IMR-90 (cell line): Measurements from ENCODE around the gene METRNL. TPM values are rescaled to one million over a fixed set of nuclear protein-coding genes. Genes with fewer than 3 reads are reported as not detected.

ENCODE experiments used
- ATAC-seq: fragments of 200-7000 bp; cut with Tn5 transposase; 2 replicates; pipeline ENCODE4 v1.9.1; 2020; ENCODE audit warnings: low read depth, mild to moderate bottlenecking, moderate library complexity
- BruUV-seq: library from RNA; stranded (reverse); fragments of 400-500 nt; replicated peaks from 2 replicates; lab custom pipeline; 2021; lab: Mats Ljungman, UMichigan
- CTCF ChIA-PET: fragments of 300-600 bp; formaldehyde crosslinking; extraction: SDS; loops from one replicate; lab custom pipeline; 2021; ENCODE audit warnings: antibody characterized with exemption; lab: Yijun Ruan, JAX
- POLR2A ChIA-PET: fragments of 300-600 bp; sonication (Branson Sonifier 250); formaldehyde crosslinking; loops from one replicate; lab custom pipeline; 2022; ENCODE audit warnings: antibody characterized with exemption; ENCODE audit not compliant: unreplicated experiment; lab: Charles Lee
- DNase-seq: peaks from one replicate; pipeline ENCODE4 v3.0.0; 2013
- H2AFZ ChIP-seq: replicated peaks from 2 replicates; pipeline ENCODE3; 2013; ENCODE audit warnings: low read length, mild to moderate bottlenecking; ENCODE audit not compliant: poor library complexity
- H2AK5ac ChIP-seq: 2 replicates; pipeline ENCODE4 v1.6.1; 2013; ENCODE audit warnings: low read depth, low read length, inconsistent platforms
- H2AK9ac ChIP-seq: replicated peaks from 2 replicates; pipeline ENCODE3; 2013; ENCODE audit warnings: mild to moderate bottlenecking, low read depth, low read length, moderate library complexity; ENCODE audit not compliant: poor library complexity
- H2BK120ac ChIP-seq: 2 replicates; pipeline ENCODE4 v1.6.1; 2013; ENCODE audit warnings: low read depth, low read length, inconsistent platforms
- H2BK15ac ChIP-seq: 3 replicates; pipeline ENCODE4 v1.6.1; 2013; ENCODE audit warnings: low read depth, low read length, inconsistent platforms
- H2BK20ac ChIP-seq: 2 replicates; pipeline ENCODE4 v1.6.1; 2013; ENCODE audit warnings: low read depth, mild to moderate bottlenecking, inconsistent platforms, low read length, moderate library complexity
- H2BK5ac ChIP-seq: 2 replicates; pipeline ENCODE4 v1.6.1; 2013; ENCODE audit warnings: mild to moderate bottlenecking, low read depth, low read length, inconsistent platforms; ENCODE audit not compliant: poor library complexity, severe bottlenecking
- H3K14ac ChIP-seq: replicated peaks from 2 replicates; pipeline ENCODE4 v1.6.1; 2013; ENCODE audit warnings: low read depth, low read length, inconsistent platforms
- H3K18ac ChIP-seq: 2 replicates; pipeline ENCODE4 v1.6.1; 2013; ENCODE audit warnings: low read depth, low read length, control low read depth
- H3K23ac ChIP-seq: 2 replicates; pipeline ENCODE4 v1.6.1; 2013; ENCODE audit warnings: low read depth, low read length, inconsistent platforms
- H3K27ac ChIP-seq: 2 replicates; pipeline ENCODE4 v1.5.1; 2013; ENCODE audit warnings: mild to moderate bottlenecking, control low read depth, low read length; ENCODE audit not compliant: insufficient read depth
- H3K27me3 ChIP-seq: 2 replicates; pipeline ENCODE4 v1.6.1; 2013; ENCODE audit warnings: low read length; ENCODE audit not compliant: control insufficient read depth, insufficient read depth
- H3K36me3 ChIP-seq: 2 replicates; pipeline ENCODE4 v1.6.1; 2013; ENCODE audit warnings: low read length, mixed read lengths; ENCODE audit not compliant: control insufficient read depth, insufficient read depth
- H3K4ac ChIP-seq: 2 replicates; pipeline ENCODE4 v1.6.1; 2013; ENCODE audit warnings: low read depth, low read length, inconsistent platforms
- H3K4me1 ChIP-seq: 2 replicates; pipeline ENCODE4 v1.6.1; 2013; ENCODE audit warnings: low read length, mixed read lengths; ENCODE audit not compliant: control insufficient read depth, insufficient read depth
- H3K4me2 ChIP-seq: 2 replicates; pipeline ENCODE4 v1.6.1; 2013; ENCODE audit warnings: low read depth, mild to moderate bottlenecking, control low read depth, low read length, moderate library complexity
- H3K4me3 ChIP-seq: 2 replicates; pipeline ENCODE4 v1.5.1; 2013; ENCODE audit warnings: low read depth, mild to moderate bottlenecking, control low read depth, low read length, moderate library complexity; ENCODE audit not compliant: insufficient read depth
- H3K56ac ChIP-seq: 2 replicates; pipeline ENCODE4 v1.6.1; 2013; ENCODE audit warnings: low read length, inconsistent platforms; ENCODE audit not compliant: insufficient read depth; ENCODE audit errors: extremely low read depth
- H3K79me1 ChIP-seq, 2 experiments: 2 replicates each; pipeline ENCODE4 v1.6.1; 2013; ENCODE audit warnings: low read length in 2 of 2, inconsistent platforms in 1 of 2, low read depth in 1 of 2
- H3K9ac ChIP-seq: 2 replicates; pipeline ENCODE4 v1.6.1; 2013; ENCODE audit warnings: low read depth, low read length, control low read depth
- H3K9me1 ChIP-seq: 2 replicates; pipeline ENCODE4 v1.6.1; 2013; ENCODE audit warnings: low read length, inconsistent platforms; ENCODE audit not compliant: insufficient read depth
- H3K9me3 ChIP-seq: 2 replicates; pipeline ENCODE4 v1.6.1; 2013; ENCODE audit warnings: low read length; ENCODE audit not compliant: control insufficient read depth, insufficient read depth
- H4K20me1 ChIP-seq: 2 replicates; pipeline ENCODE4 v1.6.1; 2013; ENCODE audit warnings: low read length, inconsistent platforms; ENCODE audit not compliant: insufficient read depth
- H4K5ac ChIP-seq: 2 replicates; pipeline ENCODE4 v1.6.1; 2013; ENCODE audit warnings: mild to moderate bottlenecking, low read depth, low read length, control low read depth
- H4K8ac ChIP-seq, 2 experiments: 2 replicates each; pipeline ENCODE4 v1.6.1; 2013; ENCODE audit warnings: low read depth in 2 of 2, low read length in 2 of 2, control low read depth in 1 of 2, inconsistent platforms in 1 of 2
- H4K91ac ChIP-seq: 2 replicates; pipeline ENCODE4 v1.6.1; 2013; ENCODE audit warnings: low read depth, low read length, inconsistent platforms; ENCODE audit not compliant: insufficient read depth
- BHLHE40 ChIP-seq: fragments of 150-350 bp; IDR thresholded peaks from 2 replicates; pipeline ENCODE4 v1.6.1; 2016; ENCODE audit warnings: mild to moderate bottlenecking, low read depth, low read length
- CEBPB ChIP-seq: IDR thresholded peaks from 2 replicates; pipeline ENCODE4 v1.6.1; 2012; ENCODE audit warnings: low read depth, low read length, improper control_type of control experiment
- CHD1 ChIP-seq: IDR thresholded peaks from 2 replicates; pipeline ENCODE4 v1.6.1; 2012; ENCODE audit warnings: low read depth, low read length, improper control_type of control experiment
- CTCF ChIP-seq: conservative IDR thresholded peaks from 2 replicates; pipeline ENCODE4 v1.5.1; 2012; ENCODE audit warnings: mild to moderate bottlenecking, low read depth, low read length, improper control_type of control experiment
- ELK1 ChIP-seq: fragments of 150-350 bp; IDR thresholded peaks from 2 replicates; pipeline ENCODE4 v1.6.1; 2016; ENCODE audit warnings: low read depth, mild to moderate bottlenecking, low read length, moderate library complexity, borderline replicate concordance
- FOS ChIP-seq: fragments of 150-350 bp; IDR thresholded peaks from 2 replicates; pipeline ENCODE4 v1.6.1; 2016; ENCODE audit warnings: low read depth, low read length
- MAFK ChIP-seq: IDR thresholded peaks from 2 replicates; pipeline ENCODE4 v1.6.1; 2012; ENCODE audit warnings: low read depth, low read length, improper control_type of control experiment
- MAZ ChIP-seq: IDR thresholded peaks from 2 replicates; pipeline ENCODE4 v1.6.1; 2012; ENCODE audit warnings: low read depth, mild to moderate bottlenecking, low read length, improper control_type of control experiment, moderate library complexity, borderline replicate concordance
- MXI1 ChIP-seq: IDR thresholded peaks from 2 replicates; pipeline ENCODE4 v1.6.1; 2012; ENCODE audit warnings: low read depth, mild to moderate bottlenecking, low read length, moderate library complexity, borderline replicate concordance
- NFE2L2 ChIP-seq: fragments of 150-350 bp; IDR thresholded peaks from 2 replicates; pipeline ENCODE4 v1.6.1; 2016; ENCODE audit warnings: low read depth, mild to moderate bottlenecking, low read length
- POLR2A ChIP-seq: IDR thresholded peaks from 2 replicates; pipeline ENCODE4 v1.6.1; 2012; ENCODE audit warnings: mild to moderate bottlenecking, low read depth, low read length
- RAD21 ChIP-seq: IDR thresholded peaks from 2 replicates; pipeline ENCODE4 v1.6.1; 2012; ENCODE audit warnings: low read length, improper control_type of control experiment
- RCOR1 ChIP-seq: IDR thresholded peaks from 2 replicates; pipeline ENCODE4 v1.6.1; 2012; ENCODE audit warnings: mild to moderate bottlenecking, low read length, improper control_type of control experiment; ENCODE audit not compliant: insufficient replicate concordance
- RFX5 ChIP-seq: IDR thresholded peaks from 2 replicates; pipeline ENCODE4 v1.8.0; 2012; ENCODE audit warnings: low read depth, mild to moderate bottlenecking, low read length, moderate library complexity
- SMC3 ChIP-seq: fragments of 150-350 bp; IDR thresholded peaks from 2 replicates; pipeline ENCODE4 v1.6.1; 2016; ENCODE audit warnings: low read depth, mild to moderate bottlenecking, antibody characterized with exemption, low read length, moderate library complexity
- WGBS, 2 experiments: methylation state at CpG; one replicate each; pipeline versions ENCODE4 v1.1.5 to v1.1.7; 2013; ENCODE audit warnings: missing lambda C conversion rate in 2 of 2; ENCODE audit not compliant: insufficient read length in 1 of 2; ENCODE audit errors: extremely low coverage in 2 of 2; 5-methylcytosine and 5-hydroxymethylcytosine counted together
- dilution Hi-C: fragments of 300-500 bp; cut with HindIII; formaldehyde crosslinking; loops from one replicate; pipeline ENCODE4 v1.14.3; 2018; ENCODE audit warnings: low sequenced_read_pairs; ENCODE audit not compliant: unreplicated experiment
- in situ Hi-C: fragments of 300-500 bp; cut with MboI; formaldehyde crosslinking; loops from 3 replicates; pipeline ENCODE4 v1.14.3; 2019; ENCODE audit warnings: low sequenced_read_pairs, inconsistent platforms, mixed read lengths
- intact Hi-C: fragments of 100-400 bp; cut with micrococcal nuclease; formaldehyde crosslinking; loops from 2 replicates; pipeline ENCODE4 v1.10.0; 2022
- polyA plus RNA-seq, 3 experiments: library from polyadenylated mRNA; depleted of rRNA; stranded (reverse); fragments of >200 nt; gene quantifications; 2 replicates each; pipeline ENCODE4 v1.2.3, GENCODE V29; 2012; ENCODE audit warnings: low replicate concordance in 1 of 3
- total RNA-seq: library from RNA; depleted of rRNA; stranded (reverse); fragments of >200 nt; gene quantifications from 2 replicates; pipeline ENCODE4 v1.2.3, GENCODE V29; 2012

METRNL gene
- total and polyA plus RNA-seq, 2 of the 4 experiments (the other 2 are of a cell fraction): 17.9 to 48.2 TPM

- Histone ChIP-seq H3K23ac (no peak overlapping the region), H2AK5ac (no peak overlapping the region), H3K18ac (no peak overlapping the region), H3K9me3 (no peaks in the 10 kb centered on the region), H3K4ac (no peak overlapping the region), H4K5ac (no peak overlapping the region), H3K4me2 (no peak overlapping the region), H4K91ac (no peak overlapping the region), H3K4me3 (no peak overlapping the region), H2AK9ac (no peak overlapping the region), H4K8ac (no peak overlapping the region), H3K36me3 (no peaks in the 10 kb centered on the region), H3K27ac (no peak overlapping the region), H3K79me1 (no peaks in the 10 kb centered on the region), H3K56ac (no peak overlapping the region), H3K14ac (no peak overlapping the region), H3K27me3 (peaks cover 43% of the 10 kb centered on the region), H2BK120ac (no peak overlapping the region), H2BK20ac (no peak overlapping the region), H2AFZ (no peak overlapping the region), H2BK5ac (no peak overlapping the region), H3K9me1 (no peaks in the 10 kb centered on the region), H2BK15ac (no peak overlapping the region), H4K20me1 (no peaks in the 10 kb centered on the region), H3K9ac (no peak overlapping the region), H3K4me1 (no peaks in the 10 kb centered on the region)
- intact Hi-C loops: no loop called here
- WGBS, 2 experiments: 91% methylated on average over 17 of the region's 32 CpGs; no CpG with 5 or more reads in 1 of the 2 experiments
- ChIA-PET POLR2A (no interaction called here), CTCF (no interaction called here)
- no peak for DNase-seq
- dilution Hi-C loops: no loop called here
- ATAC-seq: no peak
- in situ Hi-C loops: no loop called here
- no TSS peak for BruUV-seq
- no peak for TF ChIP-seq MXI1
- TF ChIP-seq RFX5: no peak
- no peak for TF ChIP-seq RCOR1
- TF ChIP-seq FOS: no peak
- TF ChIP-seq POLR2A: no peak
- no peak for TF ChIP-seq RAD21
- no peak for TF ChIP-seq CEBPB
- no peak for TF ChIP-seq MAFK
- no peak for TF ChIP-seq MAZ
- no peak for TF ChIP-seq CHD1
- TF ChIP-seq SMC3: no peak
- no peak for TF ChIP-seq NFE2L2
- TF ChIP-seq CTCF: no peak
- TF ChIP-seq BHLHE40: no peak
- no peak for TF ChIP-seq ELK1
These were observed 49.2 kb downstream of the METRNL start for GRCh38 chr17:83128306-83129240.
